DOHH2 (cell line): Measurements from ENCODE around the gene BRD8.

Experiments
- EZH2phosphoT487 ChIP-seq: fragments of 200-600 bp; sonication (generic); IDR thresholded peaks from 2 replicates; pipeline ENCODE4 v1.6.1; 2017; ENCODE audit warnings: borderline replicate concordance, mild to moderate bottlenecking, antibody characterized with exemption, low read length, moderate library complexity, mixed read lengths
- TF ChIP-seq, protein P1 (sequence below): fragments of 200-600 bp; sonication (generic); IDR thresholded peaks from one replicate; pipeline ENCODE4 v1.5.1; 2014; ENCODE audit warnings: antibody characterized with exemption, mild to moderate bottlenecking, low read depth, low read length; ENCODE audit not compliant: poor library complexity, severe bottlenecking

DNA sequence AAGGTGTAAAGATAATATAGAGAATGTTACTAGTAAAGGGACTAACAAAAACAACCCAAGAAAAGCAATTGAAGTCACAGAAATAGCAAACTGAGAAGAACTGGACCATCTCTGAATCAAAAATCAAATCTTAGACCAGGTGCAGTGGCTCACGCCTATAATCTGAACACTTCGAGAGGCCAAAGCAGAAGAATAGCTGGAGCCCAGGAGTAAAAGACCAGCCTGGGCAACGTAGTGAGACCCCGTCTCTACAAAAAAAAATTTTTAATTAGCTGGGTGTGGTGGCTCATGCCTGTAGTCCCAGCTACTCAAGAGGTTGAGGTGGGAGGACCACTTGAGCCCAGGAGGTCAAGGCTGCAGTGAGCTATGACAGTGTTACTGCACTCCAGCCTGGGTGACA lies 67.2 kb downstream of the BRD8 start:
- TF ChIP-seq, protein P1, sequence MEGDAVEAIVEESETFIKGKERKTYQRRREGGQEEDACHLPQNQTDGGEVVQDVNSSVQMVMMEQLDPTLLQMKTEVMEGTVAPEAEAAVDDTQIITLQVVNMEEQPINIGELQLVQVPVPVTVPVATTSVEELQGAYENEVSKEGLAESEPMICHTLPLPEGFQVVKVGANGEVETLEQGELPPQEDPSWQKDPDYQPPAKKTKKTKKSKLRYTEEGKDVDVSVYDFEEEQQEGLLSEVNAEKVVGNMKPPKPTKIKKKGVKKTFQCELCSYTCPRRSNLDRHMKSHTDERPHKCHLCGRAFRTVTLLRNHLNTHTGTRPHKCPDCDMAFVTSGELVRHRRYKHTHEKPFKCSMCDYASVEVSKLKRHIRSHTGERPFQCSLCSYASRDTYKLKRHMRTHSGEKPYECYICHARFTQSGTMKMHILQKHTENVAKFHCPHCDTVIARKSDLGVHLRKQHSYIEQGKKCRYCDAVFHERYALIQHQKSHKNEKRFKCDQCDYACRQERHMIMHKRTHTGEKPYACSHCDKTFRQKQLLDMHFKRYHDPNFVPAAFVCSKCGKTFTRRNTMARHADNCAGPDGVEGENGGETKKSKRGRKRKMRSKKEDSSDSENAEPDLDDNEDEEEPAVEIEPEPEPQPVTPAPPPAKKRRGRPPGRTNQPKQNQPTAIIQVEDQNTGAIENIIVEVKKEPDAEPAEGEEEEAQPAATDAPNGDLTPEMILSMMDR: no peak
- no peak for TF ChIP-seq EZH2phosphoT487
